Activated CD8-positive, alpha-beta memory T cell treated with anti-CD3 and anti-CD28 coated beads for 36 hours (primary cell): ENCODE results near the gene IL31RA. TPM values are rescaled to one million over a fixed set of nuclear protein-coding genes. Genes with fewer than 3 reads are reported as not detected.
"Not testable (repeated sequence)": the region's sequence is repeated elsewhere in the genome, so short reads cannot be mapped to it uniquely, and the experiment has no call there.

Experiments used
- CTCF ChIA-PET: fragments of 350-600 bp; sonication (Branson Sonifier 250); formaldehyde crosslinking; loops from one replicate; lab custom pipeline; 2021; ENCODE audit warnings: antibody characterized with exemption; lab: Charles Lee
- POLR2A ChIA-PET: fragments of 350-600 bp; sonication (Branson Sonifier 250); formaldehyde crosslinking; loops from one replicate; lab custom pipeline; 2021; ENCODE audit warnings: antibody characterized with exemption; lab: Charles Lee
- total RNA-seq, 2 experiments: library from RNA; stranded (reverse); gene quantifications; one replicate each; pipeline ENCODE4 v1.2.3, GENCODE V29; 2021

The IL31RA gene
- total RNA-seq, result not detected

- ChIA-PET CTCF (interaction anchor here (0.7 kb wide), 1 partner anchor 85 kb away, joined by 3 read pairs; no protein-coding TSS in a partner anchor), POLR2A (interaction anchor here (0.6 kb wide), 1 partner anchor 295 kb away, joined by 4 read pairs; no protein-coding TSS in a partner anchor)
Measured at GRCh38 chr5:55850839-55851674, at the start of gene IL31RA. TSS of gene IL31RA (plus strand) at chr5:55851357. CDS start at chr5:55851571, 214 bp downstream.

GRCh38 chr5:55808814-55809213, 42.3 kb upstream of the IL31RA start:
- CTCF ChIA-PET, POLR2A ChIA-PET: not testable (repeated sequence)

GRCh38 chr5:55815939-55816338, 35.2 kb upstream of the IL31RA start:
- CTCF ChIA-PET, POLR2A ChIA-PET: not testable (repeated sequence)

GRCh38 chr5:55816342-55816741, 34.8 kb upstream of the IL31RA start:
- POLR2A ChIA-PET, result no interaction called here
- CTCF ChIA-PET, result no interaction called here

- ChIA-PET POLR2A (no interaction called here), CTCF (no interaction called here)
Measured at GRCh38 chr5:55817030-55817429, 34.1 kb upstream of the IL31RA start.

GRCh38 chr5:55820488-55820887, 30.7 kb upstream of the IL31RA start:
- CTCF ChIA-PET, result interaction anchor here (0.6 kb wide), 1 partner anchor 100 kb away, joined by 3 read pairs; no protein-coding TSS in a partner anchor
- POLR2A ChIA-PET, result no interaction called here

- CTCF ChIA-PET, result no interaction called here
- POLR2A ChIA-PET, result no interaction called here
Measured at GRCh38 chr5:55821731-55822512, 29.2 kb upstream of the IL31RA start.

- ChIA-PET CTCF (no interaction called here), POLR2A (no interaction called here)
Measured at GRCh38 chr5:55823151-55823796, 27.9 kb upstream of the IL31RA start.

GRCh38 chr5:55829956-55830355, 21.2 kb upstream of the IL31RA start:
- POLR2A ChIA-PET, result no interaction called here

GRCh38 chr5:55832446-55832845, 18.7 kb upstream of the IL31RA start:
- POLR2A ChIA-PET, result no interaction called here
- CTCF ChIA-PET, result no interaction called here

More at GRCh38 chr5:55829956-55830355, 21.2 kb upstream of the IL31RA start:
- CTCF ChIA-PET, result no interaction called here

- ChIA-PET POLR2A (no interaction called here), CTCF (no interaction called here)
Measured at GRCh38 chr5:55836191-55836590, 15.0 kb upstream of the IL31RA start.

GRCh38 chr5:55841976-55842375, 9.2 kb upstream of the IL31RA start:
- ChIA-PET POLR2A (no interaction called here), CTCF (no interaction called here)

- POLR2A ChIA-PET, result no interaction called here
Measured at GRCh38 chr5:55847837-55848236, 3.3 kb upstream of the IL31RA start.

GRCh38 chr5:55848783-55849182, 2.4 kb upstream of the IL31RA start:
- ChIA-PET CTCF (no interaction called here), POLR2A (no interaction called here)

More at GRCh38 chr5:55847837-55848236, 3.3 kb upstream of the IL31RA start:
- CTCF ChIA-PET, result no interaction called here

- POLR2A ChIA-PET, result interaction anchor here (0.6 kb wide), 1 partner anchor 295 kb away, joined by 4 read pairs; no protein-coding TSS in a partner anchor
- CTCF ChIA-PET, result no interaction called here
Measured at GRCh38 chr5:55851675-55851979, 470 bp downstream of the IL31RA start.

GRCh38 chr5:55852503-55852902, 1.3 kb downstream of the IL31RA start:
- POLR2A ChIA-PET, result no interaction called here
- CTCF ChIA-PET, result no interaction called here

- ChIA-PET CTCF (no interaction called here), POLR2A (no interaction called here)
Measured at GRCh38 chr5:55853041-55853670, 2.0 kb downstream of the IL31RA start.

- ChIA-PET POLR2A (no interaction called here), CTCF (no interaction called here)
Measured at GRCh38 chr5:55853818-55854217, 2.7 kb downstream of the IL31RA start.

GRCh38 chr5:55855509-55855908, 4.4 kb downstream of the IL31RA start:
- POLR2A ChIA-PET, result no interaction called here

More at GRCh38 chr5:55855509-55855908, 4.4 kb downstream of the IL31RA start:
- CTCF ChIA-PET, result no interaction called here
